ENCODE data around the gene COA8. TPM values are rescaled to one million over a fixed set of nuclear protein-coding genes. Genes with fewer than 3 reads are reported as not detected.

Gene COA8
- polyA plus RNA-seq, 1 of the 3 experiments (the other 2 are of a cell fraction), result 25.2 TPM

GRCh38 chr14:103542605-103543088 lies 20.1 kb upstream of the COA8 start:
- H3K9me2 ChIP-seq, result no peaks in the 10 kb centered on the region
- H4K20me1 ChIP-seq (ENCODE audit: insufficient read depth), result peaks cover 16% of the 10 kb centered on the region
- no peaks in the 10 kb centered on the region for H3K79me2 ChIP-seq (ENCODE audit: insufficient read depth)
- WGBS (ENCODE audit: low lambda C conversion rate), result 71% methylated on average over 12 of the region's 18 CpGs
- no peak overlapping the region for H3K4me2 ChIP-seq
- POLR2A ChIA-PET, result interaction anchor here (1.2 to 3.9 kb wide), 3 partner anchors 11 to 20 kb away, joined by 4 to 19 read pairs (median 6); partner anchors contain the start of genes CKB and TRMT61A
- H3K4me3 ChIP-seq (ENCODE audit: low read depth in 2 of 2, low read length in 1 of 2), result no peak overlapping the region
- no peak overlapping the region for H2AFZ ChIP-seq (ENCODE audit: low read depth)
- H3K9me3 ChIP-seq, result no peaks in the 10 kb centered on the region
- no peaks in the 10 kb centered on the region for H3K36me3 ChIP-seq (replicated peaks in 1 of 2; ENCODE audit: control insufficient read depth in 1 of 2, insufficient read depth in 2 of 2, low read length in 1 of 2)
- H3K4me1 ChIP-seq (ENCODE audit: control insufficient read depth in 1 of 2, insufficient read depth in 2 of 2, low read depth in 1 of 2, low read length in 1 of 2), result peaks cover 16 to 47% of the 10 kb centered on the region in 2 experiments; a peak in 3 of 4 replicates
- H3K9ac ChIP-seq, result no peak overlapping the region
- peaks cover 13% of the 10 kb centered on the region for H3F3A ChIP-seq (replicated peaks; ENCODE audit: insufficient read depth)
- CTCF ChIA-PET, result interaction anchor here (1.2 to 6.5 kb wide), 5 partner anchors 13 to 152 kb away, joined by 3 to 72 read pairs (median 6); partner anchors contain the start of gene CKB
- TF ChIP-seq NRF1 (IDR thresholded peaks at IDR 0.05; ENCODE audit: low read depth, low read length) (no peak), MEF2A (IDR thresholded peaks at IDR 0.05; ENCODE audit: borderline replicate concordance, low read depth) (no peak), FOXJ3 (CRISPR knock-in tag; IDR thresholded peaks at IDR 0.05) (no peak), SMC3 (IDR thresholded peaks at IDR 0.05; ENCODE audit: low read depth, low read length) (no peak)
- H3K27ac ChIP-seq (ENCODE audit: low read depth in 2 of 2, low read length in 1 of 2), result no peak overlapping the region; a peak in 1 of 4 replicates
- peak; percentile 67 for DNase-seq
- no peaks in the 10 kb centered on the region for H3K27me3 ChIP-seq (ENCODE audit: insufficient read depth)

DNA sequence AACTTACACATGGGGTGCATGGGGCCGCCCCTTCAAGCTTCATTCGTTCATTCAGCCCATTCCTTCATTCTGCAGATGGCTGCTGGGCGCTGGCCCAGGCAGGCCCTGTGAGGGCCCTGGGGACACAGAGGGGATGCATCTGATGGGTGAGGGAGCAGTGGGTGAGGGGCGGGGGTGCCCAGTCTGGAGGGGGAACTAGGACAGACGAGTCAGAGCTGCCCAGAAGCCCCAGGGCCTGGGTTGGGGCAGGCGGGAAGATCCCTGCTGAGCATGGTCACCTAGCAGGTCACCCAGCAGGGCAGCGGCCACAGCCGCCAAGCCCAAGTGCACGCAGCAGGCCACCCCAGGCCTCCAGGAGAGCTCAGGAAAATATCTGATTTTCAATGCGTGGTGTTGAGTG lies 19.6 kb upstream of the COA8 start:
- ChIA-PET POLR2A (interaction anchor here (1.2 to 3.9 kb wide), 3 partner anchors 11 to 21 kb away, joined by 4 to 19 read pairs (median 6); partner anchors contain the start of genes CKB and TRMT61A), CTCF (interaction anchor here (1.2 to 6.5 kb wide), 5 partner anchors 13 to 152 kb away, joined by 3 to 72 read pairs (median 6); partner anchors contain the start of gene CKB)
- Histone ChIP-seq H3K9me3 (no peaks in the 10 kb centered on the region), H3F3A (replicated peaks; ENCODE audit: insufficient read depth) (peaks cover 13% of the 10 kb centered on the region), H3K9me2 (no peaks in the 10 kb centered on the region), H3K4me3 (ENCODE audit: low read depth in 2 of 2, low read length in 1 of 2) (no peak overlapping the region), H3K9ac (no peak overlapping the region), H3K4me2 (no peak overlapping the region), H3K4me1 (ENCODE audit: control insufficient read depth in 1 of 2, insufficient read depth in 2 of 2, low read depth in 1 of 2, low read length in 1 of 2) (peaks cover 16 to 47% of the 10 kb centered on the region in 2 experiments; a peak in 3 of 4 replicates), H4K20me1 (ENCODE audit: insufficient read depth) (peaks cover 17% of the 10 kb centered on the region), H2AFZ (ENCODE audit: low read depth) (no peak overlapping the region), H3K79me2 (ENCODE audit: insufficient read depth) (no peaks in the 10 kb centered on the region), H3K27ac (ENCODE audit: low read depth in 2 of 2, low read length in 1 of 2) (no peak overlapping the region; a peak in 1 of 4 replicates), H3K27me3 (ENCODE audit: insufficient read depth) (no peaks in the 10 kb centered on the region), H3K36me3 (replicated peaks in 1 of 2; ENCODE audit: control insufficient read depth in 1 of 2, insufficient read depth in 2 of 2, low read length in 1 of 2) (no peaks in the 10 kb centered on the region)
- WGBS (ENCODE audit: low lambda C conversion rate), result 85% methylated on average over 6 of the region's 10 CpGs
- DNase-seq, result peak; percentile 45
- TF ChIP-seq, protein P1, sequence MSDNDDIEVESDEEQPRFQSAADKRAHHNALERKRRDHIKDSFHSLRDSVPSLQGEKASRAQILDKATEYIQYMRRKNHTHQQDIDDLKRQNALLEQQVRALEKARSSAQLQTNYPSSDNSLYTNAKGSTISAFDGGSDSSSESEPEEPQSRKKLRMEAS (IDR thresholded peaks at IDR 0.05; ENCODE audit: low read depth), result no peak
- TF ChIP-seq ELF1 (IDR thresholded peaks at IDR 0.05) (no peak), FOXJ3 (CRISPR knock-in tag; IDR thresholded peaks at IDR 0.05) (no peak), EZH2phosphoT487 (IDR thresholded peaks at IDR 0.05; ENCODE audit: borderline replicate concordance, low read depth) (no peak), TEAD4 (IDR thresholded peaks at IDR 0.05; ENCODE audit: borderline replicate concordance, insufficient read depth) (no peak), RCOR1 (IDR thresholded peaks at IDR 0.05; ENCODE audit: low read length) (no peak), POLR2AphosphoS5 (IDR thresholded peaks at IDR 0.05; ENCODE audit: low read depth, low read length) (no peak), GATA2 (CRISPR knock-in tag; IDR thresholded peaks at IDR 0.05) (no peak), NFIC (IDR thresholded peaks at IDR 0.05; ENCODE audit: borderline replicate concordance) (no peak), NRF1 (IDR thresholded peaks at IDR 0.05; ENCODE audit: low read depth, low read length) (no peak), REST (IDR thresholded peaks at IDR 0.05; ENCODE audit: low read depth, low read length) (no peak), SIN3A (IDR thresholded peaks at IDR 0.05; ENCODE audit: borderline replicate concordance, low read depth, low read length) (no peak), RAD21 (IDR thresholded peaks at IDR 0.05; ENCODE audit: low read length) (no peak), MXI1 (IDR thresholded peaks at IDR 0.05; ENCODE audit: low read depth, low read length) (no peak), CHD2 (IDR thresholded peaks at IDR 0.05; ENCODE audit: low read length, partially characterized antibody) (no peak)
- TF ChIP-seq, protein P2, sequence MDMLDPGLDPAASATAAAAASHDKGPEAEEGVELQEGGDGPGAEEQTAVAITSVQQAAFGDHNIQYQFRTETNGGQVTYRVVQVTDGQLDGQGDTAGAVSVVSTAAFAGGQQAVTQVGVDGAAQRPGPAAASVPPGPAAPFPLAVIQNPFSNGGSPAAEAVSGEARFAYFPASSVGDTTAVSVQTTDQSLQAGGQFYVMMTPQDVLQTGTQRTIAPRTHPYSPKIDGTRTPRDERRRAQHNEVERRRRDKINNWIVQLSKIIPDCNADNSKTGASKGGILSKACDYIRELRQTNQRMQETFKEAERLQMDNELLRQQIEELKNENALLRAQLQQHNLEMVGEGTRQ (IDR thresholded peaks at IDR 0.05; ENCODE audit: borderline replicate concordance, low read depth, low read length), result no peak
- TF ChIP-seq, protein P3, sequence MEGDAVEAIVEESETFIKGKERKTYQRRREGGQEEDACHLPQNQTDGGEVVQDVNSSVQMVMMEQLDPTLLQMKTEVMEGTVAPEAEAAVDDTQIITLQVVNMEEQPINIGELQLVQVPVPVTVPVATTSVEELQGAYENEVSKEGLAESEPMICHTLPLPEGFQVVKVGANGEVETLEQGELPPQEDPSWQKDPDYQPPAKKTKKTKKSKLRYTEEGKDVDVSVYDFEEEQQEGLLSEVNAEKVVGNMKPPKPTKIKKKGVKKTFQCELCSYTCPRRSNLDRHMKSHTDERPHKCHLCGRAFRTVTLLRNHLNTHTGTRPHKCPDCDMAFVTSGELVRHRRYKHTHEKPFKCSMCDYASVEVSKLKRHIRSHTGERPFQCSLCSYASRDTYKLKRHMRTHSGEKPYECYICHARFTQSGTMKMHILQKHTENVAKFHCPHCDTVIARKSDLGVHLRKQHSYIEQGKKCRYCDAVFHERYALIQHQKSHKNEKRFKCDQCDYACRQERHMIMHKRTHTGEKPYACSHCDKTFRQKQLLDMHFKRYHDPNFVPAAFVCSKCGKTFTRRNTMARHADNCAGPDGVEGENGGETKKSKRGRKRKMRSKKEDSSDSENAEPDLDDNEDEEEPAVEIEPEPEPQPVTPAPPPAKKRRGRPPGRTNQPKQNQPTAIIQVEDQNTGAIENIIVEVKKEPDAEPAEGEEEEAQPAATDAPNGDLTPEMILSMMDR (IDR thresholded peaks at IDR 0.05), result no peak
- TF ChIP-seq, protein P4, sequence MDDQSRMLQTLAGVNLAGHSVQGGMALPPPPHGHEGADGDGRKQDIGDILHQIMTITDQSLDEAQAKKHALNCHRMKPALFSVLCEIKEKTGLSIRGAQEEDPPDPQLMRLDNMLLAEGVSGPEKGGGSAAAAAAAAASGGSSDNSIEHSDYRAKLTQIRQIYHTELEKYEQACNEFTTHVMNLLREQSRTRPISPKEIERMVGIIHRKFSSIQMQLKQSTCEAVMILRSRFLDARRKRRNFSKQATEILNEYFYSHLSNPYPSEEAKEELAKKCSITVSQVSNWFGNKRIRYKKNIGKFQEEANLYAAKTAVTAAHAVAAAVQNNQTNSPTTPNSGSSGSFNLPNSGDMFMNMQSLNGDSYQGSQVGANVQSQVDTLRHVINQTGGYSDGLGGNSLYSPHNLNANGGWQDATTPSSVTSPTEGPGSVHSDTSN (IDR thresholded peaks at IDR 0.05), result no peak
